Tracheal epithelial cell (primary cell): ENCODE measurements around the gene CEBPA. TPM values are rescaled to one million over a fixed set of nuclear protein-coding genes. Genes with fewer than 3 reads are reported as not detected.

Experiments
- total RNA-seq: library from RNA; depleted of rRNA; stranded (reverse); fragments of >200 nt; gene quantifications from 2 replicates; pipeline ENCODE4 v1.2.1, GENCODE V29; 2014

Gene CEBPA
- 16.1 and 23.2 TPM in 2 replicates for total RNA-seq

DNA sequence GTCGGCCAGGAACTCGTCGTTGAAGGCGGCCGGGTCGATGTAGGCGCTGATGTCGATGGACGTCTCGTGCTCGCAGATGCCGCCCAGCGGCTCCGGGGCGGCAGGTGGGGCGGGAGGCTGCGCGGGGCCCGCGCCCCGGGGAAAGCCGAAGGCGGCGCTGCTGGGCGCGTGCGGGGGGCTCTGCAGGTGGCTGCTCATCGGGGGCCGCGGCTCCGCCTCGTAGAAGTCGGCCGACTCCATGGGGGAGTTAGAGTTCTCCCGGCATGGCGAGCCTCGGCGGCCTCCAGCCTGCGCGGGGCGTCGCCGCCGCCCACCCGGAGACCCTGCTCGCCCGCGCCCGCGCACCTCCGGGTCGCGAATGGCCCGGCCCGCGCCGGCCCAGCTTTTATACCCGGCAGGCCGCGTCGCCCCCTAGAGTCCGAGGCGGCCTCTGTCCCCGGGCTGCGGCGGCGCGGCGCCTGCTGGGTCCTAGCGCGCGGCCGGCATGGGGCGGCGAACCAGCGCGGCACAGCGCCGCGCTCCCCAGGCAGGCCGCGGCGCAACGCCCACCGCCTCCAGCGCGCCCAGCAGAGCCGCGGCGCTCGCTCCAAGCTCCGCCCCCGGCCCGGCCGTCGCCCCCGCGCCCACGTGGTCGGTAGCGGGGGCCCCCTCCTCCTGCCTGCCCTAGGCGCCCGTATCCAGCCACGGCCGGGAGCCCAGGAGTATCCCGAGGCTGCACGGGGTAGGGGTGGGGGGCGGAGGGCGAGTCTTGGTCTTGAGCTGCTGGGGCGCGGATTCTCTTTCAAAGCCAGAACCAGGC, at the start of gene CEBPA:
TSS of gene CEBPA (minus strand) at position 360 of the 799 bp plus-strand sequence. CDS start at position 240, 120 bp downstream.

Other genes with a start within 250 kb of the CEBPA start
- 17.7 and 25.1 TPM in 2 replicates for gene RHPN2, start 237.6 kb downstream of the CEBPA start, total RNA-seq
- gene GPATCH1, start 221.4 kb downstream of the CEBPA start, total RNA-seq, result 5.3 and 8.1 TPM in 2 replicates
- gene WDR88, start 170.4 kb downstream of the CEBPA start, total RNA-seq, result not detected in 2 replicates
- gene LRP3, start 108.2 kb downstream of the CEBPA start, total RNA-seq, result 17.3 and 27.0 TPM in 2 replicates
- gene SLC7A10, start 76.7 kb downstream of the CEBPA start, total RNA-seq, result not detected in 2 replicates
- 68.7 and 102 TPM in 2 replicates for gene CEBPG, start 71.2 kb upstream of the CEBPA start, total RNA-seq
- gene PEPD, start 219.3 kb upstream of the CEBPA start, total RNA-seq, result 37.3 and 42.4 TPM in 2 replicates